NCI-H2107 treated with DMSO at 0.1 percent for 48 hours (cell line): ENCODE data around the gene AMZ1.
A peak's percentile ranks its signal among the peaks of the same experiment; 100 is the strongest.
"Not testable (repeated sequence)": the region's sequence is repeated elsewhere in the genome, so short reads cannot be mapped to it uniquely, and the experiment has no call there.

Experiments used
- DNase-seq: peaks from one replicate; lab custom pipeline; 2025; ENCODE audit not compliant: unreplicated experiment; lab: John Stamatoyannopoulos, UW

AMZ1 gene

GRCh38 chr7:2666588-2667250, 21.3 kb upstream of the AMZ1 start:
- DNase-seq, result no peak

DNA sequence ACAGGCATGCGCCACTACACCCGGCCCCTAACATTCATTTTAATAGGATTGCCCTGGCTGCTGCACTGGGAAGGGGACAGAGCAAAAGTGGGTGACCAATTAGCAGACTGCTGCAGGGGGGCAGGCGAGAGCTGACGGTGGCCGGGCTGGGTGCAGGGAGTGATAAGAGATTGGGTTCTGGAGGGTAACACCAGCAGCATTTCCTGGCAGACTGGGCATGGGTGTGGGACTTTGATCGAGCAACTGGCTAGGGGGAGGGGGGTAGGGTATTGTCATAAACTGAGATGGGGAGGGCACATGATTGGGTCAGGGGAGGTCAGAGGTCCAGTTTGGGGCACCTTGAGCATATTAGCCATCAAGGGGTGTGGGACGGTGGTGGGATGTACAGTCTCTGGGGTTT, 20.2 kb upstream of the AMZ1 start:
- no peak for DNase-seq

DNA sequence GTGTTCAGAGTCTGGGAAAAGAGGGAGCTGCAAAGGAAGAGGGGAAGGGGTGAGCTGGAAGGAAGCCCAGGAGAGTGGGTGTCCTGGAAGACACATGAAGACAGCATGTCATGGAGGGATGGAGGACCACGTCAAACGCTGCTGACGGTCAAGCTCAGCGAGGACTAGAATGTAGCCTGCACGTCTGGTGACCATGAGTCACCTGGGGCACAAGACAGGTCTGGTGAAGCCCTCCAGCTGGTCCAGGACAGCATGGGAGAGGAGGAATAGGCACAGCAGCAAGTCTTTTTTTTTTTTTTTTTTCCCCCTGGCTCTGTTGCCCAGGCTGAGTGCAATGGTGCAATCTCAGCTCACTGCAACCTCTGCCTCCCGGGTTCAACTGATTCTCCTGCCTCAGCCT, 19.6 kb upstream of the AMZ1 start:
- DNase-seq, result no peak

DNA sequence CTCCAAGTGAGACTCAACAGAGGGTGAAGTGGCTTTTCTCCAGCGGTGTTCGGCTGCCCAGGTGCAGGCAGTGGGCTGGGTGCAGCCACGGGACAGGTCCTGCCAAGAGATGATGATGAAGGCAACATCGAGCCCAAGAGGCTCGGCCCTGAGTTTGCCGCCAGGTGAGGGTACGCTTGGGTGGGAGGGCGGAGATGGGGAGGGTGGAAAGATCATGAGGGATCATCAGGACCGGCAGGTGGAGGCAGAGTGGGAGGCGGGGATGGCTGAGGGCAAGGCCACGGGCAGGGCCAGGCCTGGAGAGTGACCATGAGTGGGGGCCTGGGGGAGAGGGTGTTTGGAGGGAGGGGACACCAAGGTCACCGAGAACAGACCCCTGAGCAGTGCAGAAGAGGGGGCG, 17.8 kb upstream of the AMZ1 start:
- DNase-seq, result no peak

DNA sequence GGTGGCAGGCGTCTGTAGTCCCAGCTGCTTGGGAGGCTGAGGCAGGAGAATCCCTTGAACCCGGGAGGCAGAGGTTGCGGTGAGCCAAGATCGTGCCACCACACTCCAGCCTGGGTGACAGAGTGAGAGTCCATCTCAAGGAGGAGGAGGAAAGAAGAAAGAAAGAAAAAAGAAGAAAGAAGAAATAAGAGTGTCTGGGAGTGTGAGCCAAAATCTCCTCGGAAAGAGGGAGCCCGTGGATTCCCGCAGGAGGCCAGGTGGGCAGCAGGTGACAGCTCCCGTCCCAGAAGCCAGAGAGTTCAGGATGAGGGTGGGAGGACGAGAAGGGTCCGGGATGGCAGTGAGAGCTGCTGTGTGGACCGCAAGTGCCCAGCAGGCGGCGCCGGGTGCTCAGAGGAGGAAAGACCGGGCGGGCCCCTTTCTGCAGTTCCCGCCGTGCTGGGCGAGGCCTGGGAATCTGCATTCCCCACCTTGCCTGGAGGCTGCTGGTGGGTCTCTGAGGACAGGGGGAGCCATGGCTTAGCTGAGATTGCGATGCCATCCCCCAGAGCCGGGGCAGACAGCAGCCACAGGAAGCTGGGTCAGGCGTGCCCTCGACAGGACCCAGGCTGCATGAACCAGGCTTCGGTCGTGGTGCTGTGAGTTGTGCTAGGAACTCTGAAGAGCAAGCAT, 17.1 kb upstream of the AMZ1 start:
- peak; percentile 34 for DNase-seq

DNA sequence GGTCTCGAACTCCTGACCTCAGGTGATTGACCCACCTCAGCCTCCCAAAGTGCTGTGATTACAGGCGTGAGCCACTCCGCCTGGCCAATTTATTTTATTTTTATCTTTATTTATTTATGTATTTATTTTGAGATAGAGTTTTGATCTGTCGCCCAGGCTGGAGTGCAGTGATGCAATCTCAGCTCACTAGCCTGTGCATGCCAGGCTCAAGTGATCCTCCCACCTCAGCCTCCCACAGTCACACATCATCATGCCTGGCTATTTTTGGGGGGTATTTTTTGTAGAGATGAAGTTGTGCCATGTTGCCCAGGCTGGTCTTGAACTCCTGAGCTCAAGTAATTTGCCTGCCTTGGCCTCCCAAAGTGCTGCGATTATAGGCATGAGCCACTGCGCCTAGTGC, 14.8 kb upstream of the AMZ1 start:
- not testable (repeated sequence) for DNase-seq

- no peak for DNase-seq
Observed at GRCh38 chr7:2673934-2674333, 14.1 kb upstream of the AMZ1 start.

DNA sequence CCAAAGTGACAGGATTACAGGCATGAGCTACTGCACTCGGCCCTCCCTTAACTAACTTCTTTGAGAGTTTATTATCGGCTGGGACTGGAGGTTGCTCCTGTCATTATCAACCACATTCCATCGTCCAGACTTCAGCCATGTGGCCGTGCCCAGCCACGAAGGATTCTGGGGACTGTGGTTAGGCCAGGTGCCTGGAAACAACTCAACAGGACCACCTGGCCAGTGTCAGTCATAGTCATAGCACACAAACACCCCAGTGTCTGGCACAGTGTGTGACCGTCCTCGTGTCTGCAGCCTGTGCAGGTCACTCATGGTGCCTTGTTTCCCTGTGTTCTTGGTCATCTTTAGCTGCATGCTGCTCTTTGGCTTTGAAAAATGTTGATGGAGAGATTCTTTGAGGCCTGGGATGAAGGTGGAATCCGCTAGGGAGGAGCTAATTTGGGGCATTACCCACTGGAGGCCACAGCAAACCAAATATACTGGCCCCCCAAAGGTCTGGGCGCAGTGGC, 12.7 kb upstream of the AMZ1 start:
- DNase-seq, result no peak

- DNase-seq, result not testable (repeated sequence)
Observed at GRCh38 chr7:2676576-2676975, 11.4 kb upstream of the AMZ1 start.

- not testable (repeated sequence) for DNase-seq
Observed at GRCh38 chr7:2678454-2678853, 9.5 kb upstream of the AMZ1 start.

- not testable (repeated sequence) for DNase-seq
Observed at GRCh38 chr7:2679135-2680127, 8.6 kb upstream of the AMZ1 start.

DNA sequence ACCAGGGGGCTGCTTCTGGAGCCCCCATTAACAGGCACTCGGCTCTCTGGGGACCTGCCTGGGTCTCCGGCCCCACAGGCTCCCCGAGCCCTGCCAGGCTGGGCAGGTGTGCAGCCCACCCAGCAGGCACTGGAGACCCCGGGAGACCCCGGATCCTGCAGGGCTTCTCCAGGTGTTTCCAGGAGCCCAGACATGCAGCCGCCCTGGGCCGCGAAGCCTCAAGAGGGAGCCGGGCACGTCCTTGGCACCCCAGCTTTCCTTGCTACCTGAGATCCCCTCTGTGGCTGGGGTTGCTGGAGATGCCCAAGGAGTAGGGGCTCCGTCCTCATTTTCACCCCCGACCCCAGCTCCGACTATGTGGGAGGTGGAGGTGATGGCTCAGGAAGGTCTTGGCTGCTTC, 7.7 kb upstream of the AMZ1 start:
- no peak for DNase-seq

DNA sequence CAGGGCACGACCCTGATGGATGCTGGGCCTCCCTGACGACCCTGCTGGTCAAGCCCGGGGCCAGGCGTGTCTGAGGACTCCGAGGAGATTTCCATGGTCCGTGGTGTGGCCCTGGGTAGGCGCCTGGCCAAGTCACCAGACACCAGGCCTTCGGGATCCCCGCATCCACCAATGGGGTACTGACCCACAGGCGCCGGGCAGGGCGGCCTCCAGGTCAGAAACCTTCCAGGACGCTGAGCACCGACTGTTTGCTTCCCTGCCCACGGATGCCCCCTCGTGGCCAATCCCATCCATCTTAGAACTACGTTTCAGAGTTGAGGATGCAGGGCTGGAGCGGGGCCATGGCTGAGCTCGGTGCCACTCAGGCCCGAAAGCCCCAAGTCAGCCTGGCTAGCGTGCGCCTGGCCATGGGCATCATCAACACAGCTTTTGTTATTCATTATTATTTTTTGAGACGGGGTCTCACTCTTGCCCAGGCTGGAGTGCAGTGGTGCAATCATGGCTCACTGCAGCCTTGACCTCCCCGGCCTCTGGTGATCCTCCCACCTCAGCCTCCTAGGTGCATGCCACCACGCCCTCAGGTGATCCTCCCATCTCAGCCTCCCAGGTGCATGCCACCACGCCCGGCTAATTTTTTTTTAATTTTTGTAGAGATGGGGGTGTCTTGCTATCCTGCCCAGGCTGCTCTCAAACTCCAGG, 7.1 kb upstream of the AMZ1 start:
- peak; percentile 52 for DNase-seq

DNA sequence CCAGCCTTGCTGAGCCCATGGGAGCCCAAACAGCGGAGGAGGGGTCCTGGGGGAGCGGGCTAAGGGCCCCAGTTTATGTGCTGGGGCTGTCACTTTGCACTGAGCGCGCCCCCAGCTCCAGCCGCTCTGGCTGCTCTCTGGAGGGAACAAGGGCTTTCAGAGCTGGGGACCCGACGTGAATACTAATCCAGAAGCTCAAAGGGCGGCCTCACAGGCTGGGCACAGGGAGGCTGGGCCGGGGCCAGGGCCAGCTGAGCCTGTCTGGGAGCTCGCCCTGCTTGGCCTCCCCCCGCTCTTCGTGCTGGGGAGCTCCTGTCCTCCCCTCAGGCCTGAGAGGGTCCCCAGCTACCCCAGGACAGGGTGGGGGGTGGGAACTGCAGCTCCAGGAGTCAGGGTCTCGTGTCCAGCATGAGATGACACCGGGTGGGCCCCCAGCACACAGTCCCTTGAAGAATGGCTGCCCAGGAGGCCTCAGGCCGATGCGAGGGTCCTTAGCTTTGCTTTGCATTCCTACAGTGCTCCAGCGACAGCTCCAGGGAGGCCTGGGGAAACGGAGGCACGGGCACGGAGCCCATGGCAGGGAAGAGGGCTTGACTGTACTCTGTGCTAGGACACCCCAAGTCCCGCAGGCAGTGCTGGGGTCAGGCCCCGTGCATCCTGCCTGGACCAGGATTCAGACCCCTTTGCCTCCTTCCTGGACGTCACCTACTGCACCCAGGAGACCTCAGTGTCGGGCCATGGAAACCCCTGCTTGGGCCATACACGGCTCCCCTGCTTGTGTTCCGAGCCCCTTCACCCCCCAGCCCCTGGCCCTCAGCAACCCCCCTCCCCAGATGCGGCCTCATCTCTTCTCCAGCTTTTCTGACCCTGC, 5.8 kb upstream of the AMZ1 start:
- DNase-seq, result no peak

- DNase-seq, result no peak
Observed at GRCh38 chr7:2684501-2684900, 3.5 kb upstream of the AMZ1 start.

- DNase-seq, result no peak
Observed at GRCh38 chr7:2686101-2686500, 1.9 kb upstream of the AMZ1 start.

GRCh38 chr7:2687338-2687869, 598 bp upstream of the AMZ1 start:
- no peak for DNase-seq

- DNase-seq, result no peak
Observed at GRCh38 chr7:2688409-2689342, 674 bp downstream of the AMZ1 start.
